ENCODE measurements around the gene LANCL3.

The LANCL3 gene

DNA sequence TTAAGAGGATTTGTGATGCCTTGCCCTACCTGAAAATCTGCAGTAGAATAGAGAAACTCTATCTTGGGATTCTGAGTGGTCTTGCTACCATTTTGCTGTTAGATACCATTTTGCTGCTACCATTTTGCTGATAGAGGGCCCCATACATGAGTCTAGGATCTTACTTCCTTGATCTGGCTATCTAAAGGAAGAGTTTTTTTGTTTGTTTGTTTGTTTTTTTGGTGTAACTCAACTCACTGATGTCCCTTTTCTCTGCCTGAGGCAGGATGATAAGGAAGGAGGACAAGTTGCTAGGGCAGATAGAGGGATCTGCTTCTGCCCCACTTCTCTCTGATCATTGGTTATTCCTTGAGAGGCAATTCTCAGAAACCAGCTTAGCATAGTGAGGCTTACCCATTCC lies 145.1 kb downstream of the LANCL3 start:
- TF ChIP-seq, protein P1, sequence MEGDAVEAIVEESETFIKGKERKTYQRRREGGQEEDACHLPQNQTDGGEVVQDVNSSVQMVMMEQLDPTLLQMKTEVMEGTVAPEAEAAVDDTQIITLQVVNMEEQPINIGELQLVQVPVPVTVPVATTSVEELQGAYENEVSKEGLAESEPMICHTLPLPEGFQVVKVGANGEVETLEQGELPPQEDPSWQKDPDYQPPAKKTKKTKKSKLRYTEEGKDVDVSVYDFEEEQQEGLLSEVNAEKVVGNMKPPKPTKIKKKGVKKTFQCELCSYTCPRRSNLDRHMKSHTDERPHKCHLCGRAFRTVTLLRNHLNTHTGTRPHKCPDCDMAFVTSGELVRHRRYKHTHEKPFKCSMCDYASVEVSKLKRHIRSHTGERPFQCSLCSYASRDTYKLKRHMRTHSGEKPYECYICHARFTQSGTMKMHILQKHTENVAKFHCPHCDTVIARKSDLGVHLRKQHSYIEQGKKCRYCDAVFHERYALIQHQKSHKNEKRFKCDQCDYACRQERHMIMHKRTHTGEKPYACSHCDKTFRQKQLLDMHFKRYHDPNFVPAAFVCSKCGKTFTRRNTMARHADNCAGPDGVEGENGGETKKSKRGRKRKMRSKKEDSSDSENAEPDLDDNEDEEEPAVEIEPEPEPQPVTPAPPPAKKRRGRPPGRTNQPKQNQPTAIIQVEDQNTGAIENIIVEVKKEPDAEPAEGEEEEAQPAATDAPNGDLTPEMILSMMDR (IDR thresholded peaks at IDR 0.05; ENCODE audit: insufficient read depth, low read length) = no peak
- TF ChIP-seq SPI1 (IDR thresholded peaks at IDR 0.05; ENCODE audit: borderline replicate concordance, low read depth) (no peak), GABPA (IDR thresholded peaks at IDR 0.05; ENCODE audit: low read depth) (no peak)
- no peak overlapping the region for H3K27ac ChIP-seq (replicated peaks)
- H3K27me3 ChIP-seq (ENCODE audit: insufficient read depth, poor library complexity, severe bottlenecking) = peaks cover 2% of the 10 kb centered on the region
- no peak overlapping the region for H3K4me3 ChIP-seq (replicated peaks; ENCODE audit: insufficient read depth, low read length)
- DNase-seq (ENCODE audit: low read depth in 1 of 2, low spot score in 1 of 2) = no peak

DNA sequence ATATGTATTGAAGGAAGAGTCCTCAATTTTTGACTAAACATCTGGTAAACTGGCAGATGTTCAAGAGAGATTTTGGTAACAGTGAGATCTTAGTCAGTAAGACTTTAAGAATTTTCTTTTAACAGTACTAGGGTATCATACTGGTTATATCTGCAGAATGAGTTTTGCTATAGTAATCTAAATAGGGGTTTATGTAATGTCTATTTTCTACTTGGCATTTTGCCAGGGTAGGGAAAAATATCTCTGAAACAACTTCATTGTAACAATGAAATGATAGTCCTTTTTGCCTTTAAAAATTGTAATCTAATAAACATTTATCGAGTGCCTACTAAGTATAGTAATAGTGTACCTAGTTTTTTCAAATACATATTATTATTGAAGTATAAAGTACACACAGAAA lies 146.2 kb downstream of the LANCL3 start:
- H3K27me3 ChIP-seq (ENCODE audit: insufficient read depth, poor library complexity, severe bottlenecking) = peaks cover 4% of the 10 kb centered on the region
- no peak overlapping the region for H3K27ac ChIP-seq (replicated peaks)
- no peak for DNase-seq (ENCODE audit: low read depth in 1 of 2, low spot score in 1 of 2)
- no peak overlapping the region for H3K4me3 ChIP-seq (replicated peaks; ENCODE audit: insufficient read depth, low read length)
- no peak for TF ChIP-seq GABPA (IDR thresholded peaks at IDR 0.05; ENCODE audit: low read depth)

DNA sequence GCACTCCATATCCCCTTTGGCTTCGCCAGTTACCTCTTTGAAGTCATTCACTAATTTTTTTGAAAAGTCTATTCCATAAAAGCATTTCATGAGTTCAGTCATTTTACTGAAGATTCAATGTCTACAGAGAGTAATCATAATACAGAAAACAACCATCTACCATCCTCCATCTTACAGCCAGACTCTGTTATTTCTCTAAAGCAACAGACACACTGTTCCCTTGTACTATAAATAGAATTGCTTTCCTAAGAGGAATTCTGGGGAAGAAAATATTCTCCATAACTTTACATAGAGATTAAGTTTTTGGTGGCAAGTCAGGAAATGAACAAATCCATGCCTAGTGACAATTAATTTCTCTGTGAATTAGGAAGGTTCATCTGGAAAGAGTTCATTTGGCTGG lies 151.1 kb downstream of the LANCL3 start:
- Histone ChIP-seq H3K27me3 (ENCODE audit: insufficient read depth, poor library complexity, severe bottlenecking) (peaks cover 4% of the 10 kb centered on the region), H3K27ac (replicated peaks) (no peak overlapping the region), H3K4me3 (replicated peaks; ENCODE audit: insufficient read depth, low read length) (no peak overlapping the region)
- TF ChIP-seq, protein P1 (IDR thresholded peaks at IDR 0.05; ENCODE audit: insufficient read depth, low read length) = no peak
- TF ChIP-seq POLR2AphosphoS5 (IDR thresholded peaks at IDR 0.05; ENCODE audit: low read depth) = no peak
- TF ChIP-seq, protein P2, sequence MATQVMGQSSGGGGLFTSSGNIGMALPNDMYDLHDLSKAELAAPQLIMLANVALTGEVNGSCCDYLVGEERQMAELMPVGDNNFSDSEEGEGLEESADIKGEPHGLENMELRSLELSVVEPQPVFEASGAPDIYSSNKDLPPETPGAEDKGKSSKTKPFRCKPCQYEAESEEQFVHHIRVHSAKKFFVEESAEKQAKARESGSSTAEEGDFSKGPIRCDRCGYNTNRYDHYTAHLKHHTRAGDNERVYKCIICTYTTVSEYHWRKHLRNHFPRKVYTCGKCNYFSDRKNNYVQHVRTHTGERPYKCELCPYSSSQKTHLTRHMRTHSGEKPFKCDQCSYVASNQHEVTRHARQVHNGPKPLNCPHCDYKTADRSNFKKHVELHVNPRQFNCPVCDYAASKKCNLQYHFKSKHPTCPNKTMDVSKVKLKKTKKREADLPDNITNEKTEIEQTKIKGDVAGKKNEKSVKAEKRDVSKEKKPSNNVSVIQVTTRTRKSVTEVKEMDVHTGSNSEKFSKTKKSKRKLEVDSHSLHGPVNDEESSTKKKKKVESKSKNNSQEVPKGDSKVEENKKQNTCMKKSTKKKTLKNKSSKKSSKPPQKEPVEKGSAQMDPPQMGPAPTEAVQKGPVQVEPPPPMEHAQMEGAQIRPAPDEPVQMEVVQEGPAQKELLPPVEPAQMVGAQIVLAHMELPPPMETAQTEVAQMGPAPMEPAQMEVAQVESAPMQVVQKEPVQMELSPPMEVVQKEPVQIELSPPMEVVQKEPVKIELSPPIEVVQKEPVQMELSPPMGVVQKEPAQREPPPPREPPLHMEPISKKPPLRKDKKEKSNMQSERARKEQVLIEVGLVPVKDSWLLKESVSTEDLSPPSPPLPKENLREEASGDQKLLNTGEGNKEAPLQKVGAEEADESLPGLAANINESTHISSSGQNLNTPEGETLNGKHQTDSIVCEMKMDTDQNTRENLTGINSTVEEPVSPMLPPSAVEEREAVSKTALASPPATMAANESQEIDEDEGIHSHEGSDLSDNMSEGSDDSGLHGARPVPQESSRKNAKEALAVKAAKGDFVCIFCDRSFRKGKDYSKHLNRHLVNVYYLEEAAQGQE (IDR thresholded peaks at IDR 0.05; ENCODE audit: insufficient replicate concordance, low read depth) = no peak
- no peak for TF ChIP-seq SPI1 (IDR thresholded peaks at IDR 0.05; ENCODE audit: borderline replicate concordance, low read depth)
- no peak for TF ChIP-seq GABPA (IDR thresholded peaks at IDR 0.05; ENCODE audit: low read depth)
- no peak for DNase-seq (ENCODE audit: low read depth in 1 of 2, low spot score in 1 of 2)

DNA sequence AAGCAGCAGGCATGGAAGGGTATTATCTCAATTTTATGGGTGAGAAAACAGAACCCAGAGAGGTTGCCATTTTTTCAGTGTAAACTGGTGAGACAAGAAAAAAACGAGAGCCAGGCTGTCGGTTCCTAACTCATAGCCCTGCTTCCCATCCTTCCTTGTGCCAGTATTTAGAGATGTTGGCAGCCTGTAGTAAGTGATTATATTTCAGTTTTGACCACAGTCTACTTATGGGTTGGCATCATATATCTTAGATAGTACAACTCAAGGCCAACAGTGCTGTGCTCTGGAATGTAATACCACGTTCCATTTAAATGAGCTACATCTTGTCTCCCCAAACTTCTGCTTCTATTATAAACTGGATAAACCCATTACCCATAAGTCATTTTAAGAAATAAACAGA lies 154.9 kb downstream of the LANCL3 start:
- H3K27ac ChIP-seq (replicated peaks) = no peak overlapping the region

More for the DNA sequence above, 154.9 kb downstream of the LANCL3 start:
- no peak overlapping the region for H3K4me3 ChIP-seq (replicated peaks; ENCODE audit: insufficient read depth, low read length)
- TF ChIP-seq, protein P1 (IDR thresholded peaks at IDR 0.05; ENCODE audit: insufficient read depth, low read length) = no peak
- TF ChIP-seq GABPA (IDR thresholded peaks at IDR 0.05; ENCODE audit: low read depth) (no peak), SPI1 (IDR thresholded peaks at IDR 0.05; ENCODE audit: borderline replicate concordance, low read depth) (no peak), POLR2AphosphoS5 (IDR thresholded peaks at IDR 0.05; ENCODE audit: low read depth) (no peak)
- TF ChIP-seq, protein P2 (IDR thresholded peaks at IDR 0.05; ENCODE audit: insufficient replicate concordance, low read depth) = no peak
- H3K27me3 ChIP-seq (ENCODE audit: insufficient read depth, poor library complexity, severe bottlenecking) = peaks cover 2% of the 10 kb centered on the region
- no peak for DNase-seq (ENCODE audit: low read depth in 1 of 2, low spot score in 1 of 2)

Measured in HL-60 (cell line).